UCSD-AML1 (cell line): ENCODE results near the gene TRMT5.

Experiments used
- DNase-seq: peaks from one replicate; lab custom pipeline; 2025; ENCODE audit not compliant: unreplicated experiment; lab: John Stamatoyannopoulos, UW

Gene TRMT5

DNA sequence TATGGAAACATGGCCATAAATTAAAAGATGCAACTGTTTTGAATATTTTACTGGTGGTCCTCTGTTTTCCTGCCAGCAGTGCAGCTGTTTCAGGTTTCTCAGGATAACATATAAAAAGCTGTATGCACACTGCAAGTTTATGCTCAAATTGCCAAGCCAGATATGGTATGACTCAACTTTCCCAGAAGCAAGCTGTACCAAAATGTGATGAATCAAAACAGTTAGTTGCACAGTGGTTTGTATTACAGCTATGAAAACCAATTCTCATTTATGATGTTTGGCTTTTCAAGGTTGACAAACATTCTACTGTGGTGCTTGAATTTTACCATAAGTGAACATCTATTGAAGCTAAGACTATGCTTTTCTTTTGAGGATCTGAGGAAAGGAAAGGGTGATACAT, 15.5 kb downstream of the TRMT5 start:
- DNase-seq, result no peak

DNA sequence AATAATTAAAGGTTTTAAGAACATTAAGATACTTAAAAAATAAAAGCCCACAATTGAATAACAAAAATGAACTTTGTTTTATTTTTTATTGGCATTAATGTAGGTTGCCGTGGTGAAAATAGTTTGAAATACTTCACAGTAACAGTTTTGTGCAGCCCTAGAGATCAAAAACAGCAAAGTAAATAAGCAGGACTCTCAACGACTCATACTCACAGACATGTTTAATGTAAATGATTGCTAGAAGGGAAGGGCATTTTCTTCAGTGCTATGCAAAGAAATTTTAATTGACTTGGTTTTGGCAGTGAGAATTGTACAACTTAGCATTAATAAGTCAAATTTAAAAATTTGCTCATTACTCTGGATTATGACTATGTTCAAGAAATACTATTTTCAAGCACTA, 16.0 kb downstream of the TRMT5 start:
- DNase-seq, result no peak

DNA sequence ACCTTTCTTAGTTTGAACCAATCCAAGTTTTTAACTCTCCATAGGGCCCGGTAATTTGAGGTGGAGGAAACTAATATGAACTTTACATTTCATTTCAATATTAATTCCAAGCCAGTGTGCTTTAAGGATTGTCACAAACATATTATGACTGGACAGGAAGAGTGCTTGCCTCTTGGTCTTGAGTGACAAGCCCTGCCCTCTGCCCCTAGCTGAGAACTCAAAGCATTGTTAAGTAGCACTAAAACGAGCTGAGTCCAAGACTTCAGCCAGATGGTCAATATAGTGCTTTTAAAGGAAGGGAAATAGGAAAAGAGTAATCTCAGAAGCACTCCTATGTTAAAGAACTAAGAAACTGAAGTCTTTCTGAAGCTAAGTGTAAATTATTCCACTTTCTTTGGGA, 17.1 kb downstream of the TRMT5 start:
- no peak for DNase-seq

DNA sequence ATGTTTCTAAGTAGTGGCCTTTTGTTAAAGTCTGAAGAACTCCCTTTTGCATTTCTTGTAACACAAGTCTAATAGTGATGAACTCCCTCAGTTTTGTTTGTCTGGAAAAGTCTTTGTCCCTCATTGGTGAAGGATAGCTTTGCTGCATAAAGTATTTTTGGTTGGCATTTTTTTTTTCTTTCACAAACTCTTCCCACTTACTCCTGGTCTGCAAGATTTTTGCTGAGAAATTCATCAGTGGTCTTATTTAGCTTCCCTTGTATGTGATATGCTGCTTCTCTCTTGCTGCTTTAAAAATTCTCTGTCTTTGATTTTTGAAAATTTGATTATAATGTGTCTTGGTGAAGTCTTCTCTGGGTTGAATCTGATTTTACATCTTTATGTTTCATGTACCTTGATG, 22.7 kb downstream of the TRMT5 start:
- no peak for DNase-seq

DNA sequence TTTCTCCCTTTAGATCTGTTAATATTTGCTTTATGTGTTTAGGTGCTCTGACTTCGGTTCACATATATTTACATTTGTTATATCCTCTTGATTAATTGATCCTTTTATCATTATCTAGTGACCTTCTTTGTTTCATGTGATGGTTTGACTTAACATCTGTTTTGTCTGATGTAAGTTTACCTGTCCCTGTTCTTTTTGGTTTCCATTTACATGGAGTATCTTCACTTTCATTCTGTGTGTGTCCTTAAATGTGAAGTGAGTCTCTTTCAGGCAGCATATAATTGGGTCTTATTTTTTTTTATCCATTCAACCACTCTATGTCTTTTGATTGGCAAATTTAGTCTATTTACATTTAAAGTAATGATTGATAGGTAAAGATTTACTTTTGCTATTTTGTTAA, 24.2 kb downstream of the TRMT5 start:
- DNase-seq, result no peak

DNA sequence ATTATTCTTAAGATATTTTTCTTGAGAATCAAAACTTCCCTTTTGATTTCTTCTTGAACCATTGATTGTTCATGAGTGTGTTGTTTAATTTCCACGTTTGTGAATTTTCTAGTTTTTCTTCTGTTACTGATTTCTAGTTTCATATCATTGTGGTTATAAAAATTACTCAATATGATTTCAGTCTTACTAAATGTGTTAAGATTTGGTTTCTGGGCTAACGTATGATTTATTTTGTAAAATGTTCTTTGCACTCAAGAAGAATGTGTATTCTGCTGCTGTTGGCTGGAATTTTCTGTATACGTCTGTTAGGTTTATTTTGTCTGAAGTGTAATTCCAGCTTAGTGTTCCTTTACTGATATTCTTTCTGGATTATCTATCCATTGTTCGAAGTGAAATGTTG, 24.7 kb downstream of the TRMT5 start:
- no peak for DNase-seq

DNA sequence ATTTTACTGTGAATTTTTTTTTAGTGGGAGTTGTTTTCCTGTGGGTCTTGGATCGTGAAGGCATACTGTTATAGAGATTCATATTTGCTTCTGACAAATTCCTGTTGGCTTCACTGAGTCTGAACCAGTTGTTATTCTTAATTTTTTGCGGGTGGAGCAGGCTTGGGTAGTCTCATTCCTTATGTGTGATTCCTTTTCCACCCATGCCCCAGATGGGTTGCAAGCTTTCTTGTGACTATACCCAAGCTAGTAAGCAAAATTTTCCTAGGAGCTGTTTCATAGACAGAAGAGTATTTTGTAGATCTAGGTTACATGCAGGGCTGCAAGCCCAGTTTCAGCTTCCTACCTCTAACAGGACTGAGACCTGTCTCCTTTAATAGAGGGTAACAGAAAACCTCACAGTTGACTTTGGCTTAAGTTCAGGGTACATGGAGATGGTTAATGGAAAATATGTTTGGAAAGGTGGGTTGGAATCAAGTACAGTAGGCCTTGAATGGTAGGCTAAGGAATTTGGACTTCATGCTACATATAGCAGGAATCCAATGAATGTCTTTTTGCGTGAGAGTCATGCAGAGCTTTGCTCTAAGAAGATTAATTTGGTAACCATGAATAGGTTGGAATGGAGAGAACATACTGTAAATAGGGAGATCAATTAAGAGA, 29.0 kb downstream of the TRMT5 start:
- no peak for DNase-seq

DNA sequence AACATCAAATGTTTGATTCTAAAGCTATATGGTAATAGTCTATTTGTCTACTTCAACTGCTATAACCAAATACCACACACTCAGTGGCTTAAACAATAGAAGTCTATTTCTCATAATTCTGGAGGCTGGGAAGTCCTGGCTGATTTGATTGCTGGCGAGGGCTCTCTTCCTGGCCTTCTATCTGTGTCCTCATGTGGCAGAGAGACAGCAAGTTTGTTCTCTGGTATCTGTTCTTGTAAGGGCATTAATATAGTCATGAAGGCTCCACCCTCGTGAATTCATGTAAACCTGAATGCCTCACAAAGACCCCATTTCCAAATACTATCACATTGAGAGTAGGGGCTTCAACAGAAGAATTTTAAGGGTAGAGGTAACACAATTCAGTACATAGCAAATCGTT, 34.1 kb downstream of the TRMT5 start:
- DNase-seq, result no peak

DNA sequence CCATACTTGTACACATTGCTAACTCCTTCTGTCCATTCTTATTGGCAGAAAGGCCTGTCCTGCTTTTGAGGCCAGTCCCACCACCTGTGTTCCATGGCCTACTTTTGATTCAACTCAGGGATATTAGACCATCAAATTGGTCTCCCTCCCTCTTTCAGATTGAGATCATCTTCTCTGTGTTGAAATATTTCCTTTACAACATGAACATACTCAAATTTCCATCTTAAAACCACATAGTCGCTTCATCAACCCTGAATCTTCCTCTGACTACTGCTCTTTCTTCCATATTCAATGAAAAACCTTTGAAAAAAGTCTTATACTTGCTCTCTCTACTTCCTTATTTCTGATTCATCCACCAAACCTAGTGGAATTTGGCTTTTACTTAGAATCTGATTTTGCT, 34.9 kb downstream of the TRMT5 start:
- no peak for DNase-seq

DNA sequence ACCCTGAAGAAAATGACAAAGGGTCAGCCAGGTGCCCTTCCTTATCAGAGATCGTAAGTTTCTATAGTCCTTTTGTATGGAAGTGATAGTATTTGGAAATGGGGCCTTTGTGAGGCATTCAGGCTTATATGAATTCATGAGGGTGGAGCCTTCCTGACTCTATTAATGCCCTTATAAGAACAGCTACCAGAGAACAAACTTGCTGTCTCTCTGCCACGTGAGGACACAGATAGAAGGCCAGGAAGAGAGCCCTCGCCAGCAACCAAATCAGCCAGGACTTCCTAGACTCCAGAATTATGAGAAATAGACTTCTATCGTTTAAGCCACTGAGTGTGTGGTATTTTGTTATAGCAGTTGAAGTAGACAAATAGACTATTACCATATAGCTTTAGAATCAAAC, 36.7 kb downstream of the TRMT5 start:
- no peak for DNase-seq

DNA sequence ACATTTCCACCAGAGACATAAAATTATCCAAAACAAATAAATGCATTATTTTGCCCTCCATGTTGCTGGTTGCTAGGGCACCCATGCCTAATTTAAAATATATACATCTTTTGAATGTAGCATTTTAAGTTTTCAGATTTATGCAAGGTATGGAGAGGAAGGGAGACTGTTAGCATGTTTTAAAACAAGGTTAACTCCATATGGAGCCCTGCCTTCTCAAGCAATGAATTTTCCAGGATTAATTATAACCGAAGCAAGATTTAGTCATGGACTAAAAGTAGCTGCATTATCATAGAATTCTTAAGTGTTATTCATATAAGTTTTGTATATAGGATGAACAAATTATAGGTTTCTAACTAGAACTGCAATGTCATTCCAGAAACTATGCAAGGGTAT, 37.2 kb downstream of the TRMT5 start:
- no peak for DNase-seq

DNA sequence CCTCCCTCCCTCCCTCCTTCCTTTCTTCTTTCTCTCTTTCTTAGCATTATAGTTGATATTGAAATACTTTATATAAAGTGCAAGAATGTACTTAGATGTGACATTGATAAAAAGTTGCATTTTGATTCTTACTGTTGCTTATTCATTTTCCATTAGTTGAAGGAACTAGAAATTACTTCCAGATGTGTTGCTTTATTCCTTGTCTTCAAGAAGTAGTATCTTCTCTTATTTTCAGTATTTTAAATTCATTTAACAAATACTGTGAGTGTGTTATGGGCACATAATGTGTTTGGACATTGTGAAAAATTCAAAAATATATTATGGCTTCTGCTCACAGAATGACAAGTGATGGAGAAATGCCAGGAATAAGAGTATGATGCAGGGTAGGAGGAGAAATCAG, 45.6 kb downstream of the TRMT5 start:
- no peak for DNase-seq

DNA sequence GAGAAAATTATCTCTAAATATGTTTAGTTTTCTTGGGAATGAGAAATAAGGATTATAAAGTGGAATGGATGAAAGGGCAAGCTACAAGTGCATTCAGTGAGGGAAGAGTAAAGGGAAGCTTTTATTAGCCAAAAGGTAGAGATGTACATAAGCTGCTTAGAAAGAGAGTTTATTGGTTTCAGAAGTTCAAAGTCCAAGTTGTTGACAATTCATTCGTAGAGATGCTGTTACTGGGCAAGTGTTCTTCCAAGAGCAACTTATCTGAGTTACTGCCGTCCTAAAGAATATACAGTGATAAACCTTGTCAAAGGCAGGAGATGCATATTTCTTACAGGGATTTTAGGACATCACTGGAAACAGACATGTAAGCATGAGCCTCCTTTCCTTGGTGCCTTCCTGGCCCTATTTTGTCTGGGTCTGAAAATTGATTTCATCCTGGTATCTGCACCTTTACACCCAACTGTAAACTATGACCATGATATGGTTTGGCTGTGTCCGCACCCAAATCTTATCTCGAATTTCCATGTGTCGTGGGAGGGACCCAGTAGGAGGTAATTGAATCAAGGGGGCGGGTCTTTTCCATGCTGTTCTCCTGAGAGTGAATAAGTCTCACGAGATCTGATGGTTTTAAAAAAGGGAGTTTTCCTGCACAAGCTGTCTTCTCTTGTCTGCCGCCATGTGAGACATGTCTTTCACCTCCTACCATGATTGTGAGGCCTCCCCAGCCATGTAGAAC, 46.8 kb downstream of the TRMT5 start:
- no peak for DNase-seq

DNA sequence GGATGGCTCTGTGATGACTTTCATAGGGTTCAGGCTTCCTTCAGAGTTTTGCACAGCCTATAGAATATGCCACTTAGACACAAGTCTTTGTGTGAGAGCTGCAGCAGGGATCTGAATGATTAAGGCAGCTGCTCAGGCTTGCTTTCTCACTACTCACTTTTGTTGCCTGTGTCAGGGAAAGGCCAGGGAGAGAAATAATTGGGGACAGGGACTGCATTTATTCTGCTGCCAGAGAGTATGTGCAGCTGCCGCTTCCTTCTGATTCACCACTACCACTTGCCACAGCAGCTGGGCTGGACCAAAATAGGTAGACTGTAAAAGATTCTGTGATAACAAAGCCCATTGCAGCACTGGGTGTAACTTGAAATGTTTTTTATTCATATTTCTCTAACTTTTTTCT, 49.7 kb downstream of the TRMT5 start:
- no peak for DNase-seq

DNA sequence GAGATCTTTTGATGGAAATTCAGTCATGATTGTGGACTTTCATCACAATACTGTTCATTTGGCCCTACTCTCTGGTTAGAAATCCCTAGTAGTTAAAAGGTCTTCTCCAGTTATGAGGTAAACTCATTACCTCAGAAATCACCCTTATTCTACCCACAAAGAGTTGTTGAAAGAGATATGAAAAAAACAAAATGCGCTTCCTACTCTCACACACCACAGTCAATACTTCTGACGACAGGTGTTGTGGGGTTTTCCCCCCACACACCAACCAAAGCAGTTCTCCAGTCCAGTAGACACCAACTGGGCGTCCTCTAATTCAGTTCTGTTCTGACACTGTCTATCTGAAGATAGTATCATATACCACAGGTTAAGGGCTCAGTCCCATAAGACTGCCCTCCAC, 54.9 kb downstream of the TRMT5 start:
- no peak for DNase-seq

DNA sequence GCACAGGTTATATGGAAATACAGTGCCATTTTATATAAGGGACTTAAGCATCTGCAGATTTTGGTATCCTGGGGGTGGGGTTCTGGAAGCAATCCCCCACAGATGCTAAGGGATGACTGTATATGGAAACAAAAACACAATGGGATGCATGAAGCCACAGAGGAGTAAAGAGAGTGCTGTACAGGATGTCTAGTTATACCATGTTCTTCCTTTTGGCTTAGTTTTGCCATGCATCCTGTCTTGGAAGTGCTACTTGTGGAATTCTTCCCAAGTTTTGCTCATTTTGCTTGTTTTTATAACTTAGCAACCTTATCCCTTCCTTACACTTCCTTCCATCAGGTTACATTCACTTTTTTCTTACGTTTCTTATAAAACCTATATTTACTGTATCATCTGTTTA, 55.6 kb downstream of the TRMT5 start:
- no peak for DNase-seq

DNA sequence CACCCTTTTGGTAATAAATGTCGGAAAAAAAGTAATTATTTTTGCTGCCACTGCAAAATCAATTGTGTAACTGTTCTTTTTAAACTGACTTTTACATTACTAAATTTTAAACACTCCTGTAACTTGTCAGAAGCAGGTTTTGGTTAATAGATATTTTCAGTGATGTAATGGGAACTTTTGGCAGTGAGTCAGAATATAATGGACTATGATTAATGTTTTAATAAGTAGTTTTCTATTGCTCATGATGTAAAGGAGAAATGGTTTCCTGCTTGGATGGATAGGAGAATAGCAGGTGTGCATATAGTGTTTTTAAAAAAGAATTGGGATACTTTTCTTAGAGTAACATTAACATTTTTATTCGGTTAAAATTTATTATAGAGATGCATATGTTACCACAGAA, 58.8 kb downstream of the TRMT5 start:
- no peak for DNase-seq
